ENCODE data around the gene FNDC5. TPM values are rescaled to one million over a fixed set of nuclear protein-coding genes. Genes with fewer than 3 reads are reported as not detected.

The FNDC5 gene
- total RNA-seq, 1 experiment from 2014 or later: not detected

GRCh38 chr1:32813941-32814739, 56.6 kb downstream of the FNDC5 start:
- peak overlapping the region; percentile 93 for H3K4me3 Mint-ChIP-seq (ENCODE audit: low read depth, unreplicated experiment)
- peak overlapping the region; percentile 56 for H3K27ac Mint-ChIP-seq (ENCODE audit: unreplicated experiment)
- BruUV-seq (replicated peaks): no TSS peak
- peaks cover 80% of the 10 kb centered on the region for H3K36me3 Mint-ChIP-seq (ENCODE audit: insufficient read depth, unreplicated experiment)
- CTCF ChIA-PET: no interaction called here
- H3K27me3 Mint-ChIP-seq (ENCODE audit: unreplicated experiment): no peaks in the 10 kb centered on the region
- TF ChIP-seq, protein P1, sequence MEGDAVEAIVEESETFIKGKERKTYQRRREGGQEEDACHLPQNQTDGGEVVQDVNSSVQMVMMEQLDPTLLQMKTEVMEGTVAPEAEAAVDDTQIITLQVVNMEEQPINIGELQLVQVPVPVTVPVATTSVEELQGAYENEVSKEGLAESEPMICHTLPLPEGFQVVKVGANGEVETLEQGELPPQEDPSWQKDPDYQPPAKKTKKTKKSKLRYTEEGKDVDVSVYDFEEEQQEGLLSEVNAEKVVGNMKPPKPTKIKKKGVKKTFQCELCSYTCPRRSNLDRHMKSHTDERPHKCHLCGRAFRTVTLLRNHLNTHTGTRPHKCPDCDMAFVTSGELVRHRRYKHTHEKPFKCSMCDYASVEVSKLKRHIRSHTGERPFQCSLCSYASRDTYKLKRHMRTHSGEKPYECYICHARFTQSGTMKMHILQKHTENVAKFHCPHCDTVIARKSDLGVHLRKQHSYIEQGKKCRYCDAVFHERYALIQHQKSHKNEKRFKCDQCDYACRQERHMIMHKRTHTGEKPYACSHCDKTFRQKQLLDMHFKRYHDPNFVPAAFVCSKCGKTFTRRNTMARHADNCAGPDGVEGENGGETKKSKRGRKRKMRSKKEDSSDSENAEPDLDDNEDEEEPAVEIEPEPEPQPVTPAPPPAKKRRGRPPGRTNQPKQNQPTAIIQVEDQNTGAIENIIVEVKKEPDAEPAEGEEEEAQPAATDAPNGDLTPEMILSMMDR (IDR thresholded peaks at IDR 0.05; ENCODE audit: unreplicated experiment): no peak
- peaks cover 35% of the 10 kb centered on the region for H3K4me1 Mint-ChIP-seq (ENCODE audit: low read depth, unreplicated experiment)
- H3K9me3 Mint-ChIP-seq (ENCODE audit: low read depth, unreplicated experiment): peaks cover 8% of the 10 kb centered on the region
- intact Hi-C loops (cut with micrococcal nuclease; ENCODE audit: unreplicated experiment): no loop called here
- DNase-seq: no peak

Other genes with a start within 250 kb of the FNDC5 start
- gene ZBTB8OS, start 220.4 kb downstream of the FNDC5 start, total RNA-seq (2022): 48.3 and 51.6 TPM in 2 replicates
- 232 and 242 TPM in 2 replicates for gene RBBP4, start 219.7 kb downstream of the FNDC5 start, total RNA-seq (2022)
- gene SYNC, start 168.1 kb downstream of the FNDC5 start, total RNA-seq (2022): 0.19 and 0.51 TPM in 2 replicates
- gene YARS1, start 53.6 kb downstream of the FNDC5 start, total RNA-seq (2022): 186 and 188 TPM in 2 replicates
- gene S100PBP, start 53.3 kb downstream of the FNDC5 start, total RNA-seq (2022): 57.4 and 61.1 TPM in 2 replicates
- not detected in 2 replicates for gene HPCA, start 15.6 kb upstream of the FNDC5 start, total RNA-seq (2022)
- 95.9 and 117 TPM in 2 replicates for gene TMEM54, start 30.5 kb upstream of the FNDC5 start, total RNA-seq (2022)
- gene RNF19B, start 93.9 kb upstream of the FNDC5 start, total RNA-seq (2022): 21.5 and 23.2 TPM in 2 replicates
- gene AK2, start 166.0 kb upstream of the FNDC5 start, total RNA-seq (2022): 226 and 233 TPM in 2 replicates
- 3.3 and 3.6 TPM in 2 replicates for gene AZIN2, start 210.2 kb upstream of the FNDC5 start, total RNA-seq (2022)